SK-N-SH (cell line): ENCODE results near the gene CSTA. TPM values are rescaled to one million over a fixed set of nuclear protein-coding genes. Genes with fewer than 3 reads are reported as not detected.

Experiments used
- CTCF ChIA-PET: fragments of 300-600, 350-600 bp; formaldehyde crosslinking; extraction: SDS; loops from one replicate; lab custom pipeline; 2021; lab: Yijun Ruan, JAX
- POLR2A ChIA-PET: fragments of 350-600 bp; sonication (Branson Sonifier 250); formaldehyde crosslinking; extraction: SDS; loops from one replicate; lab custom pipeline; 2020; ENCODE audit warnings: antibody characterized with exemption, inconsistent platforms; lab: Yijun Ruan, JAX
- DNase-seq: peaks from one replicate; pipeline ENCODE4 v3.0.0; 2012
- H2AFZ ChIP-seq: fragments of 200-600 bp; sonication (generic); 2 replicates; pipeline ENCODE4 v1.8.1; 2016; ENCODE audit warnings: antibody characterized with exemption, mild to moderate bottlenecking, low read depth
- H3F3A ChIP-seq: fragments of 200-600 bp; sonication (generic); replicated peaks from 2 replicates; pipeline ENCODE3; 2016; ENCODE audit warnings: antibody characterized with exemption, mild to moderate bottlenecking; ENCODE audit not compliant: insufficient read depth
- H3K27ac ChIP-seq, 2 experiments: fragments of 200-500 bp in 1 of 2; fragments of 200-600 bp in 1 of 2; sonication (Bioruptor generic) in 1 of 2; sonication (generic), shearing (Covaris generic) in 1 of 2; 2 replicates each; pipeline versions ENCODE4 v1.5.1 to v1.6.1; 2014 to 2016; ENCODE audit warnings: low read depth in 2 of 2, inconsistent platforms in 1 of 2, low read length in 1 of 2, mild to moderate bottlenecking in 1 of 2, mixed read lengths in 1 of 2
- H3K27me3 ChIP-seq: fragments of 200-600 bp; sonication (generic), shearing (Covaris generic); 2 replicates; pipeline ENCODE4 v1.6.1; 2016; ENCODE audit warnings: mixed run types; ENCODE audit not compliant: insufficient read depth
- H3K36me3 ChIP-seq, 2 experiments: fragments of 200-500 bp in 1 of 2; fragments of 200-600 bp in 1 of 2; sonication (Bioruptor generic) in 1 of 2; sonication (generic) in 1 of 2; replicated peaks in 1 of 2; 2 replicates each; pipeline versions ENCODE3 to v1.5.1; 2014 to 2016; ENCODE audit warnings: low read length in 1 of 2, mild to moderate bottlenecking in 1 of 2; ENCODE audit not compliant: insufficient read depth in 2 of 2, control insufficient read depth in 1 of 2
- H3K4me1 ChIP-seq, 2 experiments: fragments of 200-500 bp in 1 of 2; fragments of 200-600 bp in 1 of 2; sonication (Bioruptor generic) in 1 of 2; sonication (generic), shearing (Covaris generic) in 1 of 2; 2 replicates each; pipeline versions ENCODE4 v1.5.1 to v1.6.1; 2014 to 2016; ENCODE audit warnings: low read depth in 1 of 2, low read length in 1 of 2, mixed run types in 1 of 2; ENCODE audit not compliant: insufficient read depth in 2 of 2, control insufficient read depth in 1 of 2
- H3K4me2 ChIP-seq: fragments of 200-600 bp; sonication (generic), shearing (Covaris generic); 2 replicates; pipeline ENCODE4 v1.6.1; 2017; ENCODE audit warnings: mixed run types
- H3K4me3 ChIP-seq, 2 experiments: fragments of 200-500 bp in 1 of 2; fragments of 200-600 bp in 1 of 2; sonication (Bioruptor generic) in 1 of 2; sonication (generic), shearing (Covaris generic) in 1 of 2; 2 replicates each; pipeline versions ENCODE4 v1.5.1 to v1.8.1; 2014 to 2016; ENCODE audit warnings: low read depth in 2 of 2, inconsistent platforms in 1 of 2, low read length in 1 of 2, mild to moderate bottlenecking in 1 of 2, mixed read lengths in 1 of 2, moderate library complexity in 1 of 2
- H3K79me2 ChIP-seq: fragments of 200-600 bp; sonication (generic); 2 replicates; pipeline ENCODE4 v1.8.1; 2017; ENCODE audit warnings: mild to moderate bottlenecking; ENCODE audit not compliant: insufficient read depth
- H3K9ac ChIP-seq: fragments of 200-600 bp; sonication (generic); 2 replicates; pipeline ENCODE4 v1.6.1; 2017; ENCODE audit warnings: mixed run types
- H3K9me2 ChIP-seq: fragments of 200-600 bp; sonication (generic); 2 replicates; pipeline ENCODE4 v1.6.1; 2017; ENCODE audit warnings: mixed run types
- H3K9me3 ChIP-seq: fragments of 200-600 bp; sonication (generic); 2 replicates; pipeline ENCODE4 v1.6.1; 2017; ENCODE audit warnings: mixed run types, mild to moderate bottlenecking, moderate library complexity
- H4K20me1 ChIP-seq: fragments of 200-600 bp; sonication (generic); 2 replicates; pipeline ENCODE4 v1.6.1; 2017; ENCODE audit warnings: mild to moderate bottlenecking, mixed run types; ENCODE audit not compliant: insufficient read depth
- ELF1 ChIP-seq: IDR thresholded peaks from 2 replicates; pipeline ENCODE4 v1.4.0; 2012
- FOSL2 ChIP-seq: IDR thresholded peaks from 2 replicates; pipeline ENCODE4 v1.4.0; 2012; ENCODE audit warnings: low read depth, mild to moderate bottlenecking, moderate library complexity, borderline replicate concordance
- FOXM1 ChIP-seq: IDR thresholded peaks from 2 replicates; pipeline ENCODE4 v1.4.0; 2012; ENCODE audit warnings: low read depth, mild to moderate bottlenecking
- IRF3 ChIP-seq: fragments of 150-350 bp; IDR thresholded peaks from 2 replicates; pipeline ENCODE4 v1.6.1; 2016; ENCODE audit warnings: mild to moderate bottlenecking, low read depth, low read length
- MEF2A ChIP-seq: IDR thresholded peaks from 2 replicates; pipeline ENCODE4 v1.4.0; 2012; ENCODE audit warnings: low read depth, borderline replicate concordance
- NFIC ChIP-seq: IDR thresholded peaks from 2 replicates; pipeline ENCODE4 v1.4.0; 2012; ENCODE audit warnings: borderline replicate concordance
- NRF1 ChIP-seq: IDR thresholded peaks from 2 replicates; pipeline ENCODE4 v1.6.1; 2012; ENCODE audit warnings: low read depth, mild to moderate bottlenecking, low read length
- PBX3 ChIP-seq: IDR thresholded peaks from 2 replicates; pipeline ENCODE4; 2012
- RCOR1 ChIP-seq: fragments of 150-350 bp; IDR thresholded peaks from 2 replicates; pipeline ENCODE4 v1.6.1; 2017; ENCODE audit warnings: antibody characterized with exemption, low read length
- RXRA ChIP-seq: IDR thresholded peaks from 2 replicates; pipeline ENCODE4 v1.4.0; 2012; ENCODE audit warnings: low read depth, mild to moderate bottlenecking, borderline replicate concordance
- TEAD4 ChIP-seq: IDR thresholded peaks from 2 replicates; pipeline ENCODE4 v1.4.0; 2012; ENCODE audit warnings: mild to moderate bottlenecking, borderline replicate concordance; ENCODE audit not compliant: insufficient read depth
- YY1 ChIP-seq: IDR thresholded peaks from 2 replicates; pipeline ENCODE4 v1.4.0; 2012; ENCODE audit warnings: low read depth, mild to moderate bottlenecking
- ZBTB33 ChIP-seq: IDR thresholded peaks from 2 replicates; pipeline ENCODE4 v1.4.0; 2012; ENCODE audit warnings: low read depth, borderline replicate concordance
- WGBS: methylation state at CpG from one replicate; pipeline ENCODE4 v1.1.6; 2017; ENCODE audit warnings: low lambda C conversion rate; 5-methylcytosine and 5-hydroxymethylcytosine counted together
- polyA plus RNA-seq, 3 experiments: library from polyadenylated mRNA; depleted of rRNA; stranded (reverse); fragments of >200 nt; gene quantifications; 2 replicates each; pipeline ENCODE4 v1.2.3, GENCODE V29; 2012
- TF ChIP-seq, protein P1 (sequence below): IDR thresholded peaks from 2 replicates; pipeline ENCODE4 v1.4.0; 2012; ENCODE audit warnings: low read depth
- TF ChIP-seq, protein P2 (sequence below): fragments of 200-600 bp; sonication (generic); IDR thresholded peaks from 2 replicates; pipeline ENCODE4 v1.6.1; 2017; ENCODE audit warnings: antibody characterized with exemption, mild to moderate bottlenecking, moderate library complexity

CSTA gene
- polyA plus RNA-seq, 1 of the 3 experiments (the other 2 are of a cell fraction): not detected

- Histone ChIP-seq H3K27ac (no peak overlapping the region), H2AFZ (no peak overlapping the region), H3K4me2 (no peak overlapping the region), H3K9ac (no peak overlapping the region), H3K4me3 (no peak overlapping the region), H3K36me3 (no peaks in the 10 kb centered on the region), H3F3A (no peaks in the 10 kb centered on the region), H3K9me2 (no peaks in the 10 kb centered on the region), H3K79me2 (no peaks in the 10 kb centered on the region), H4K20me1 (no peaks in the 10 kb centered on the region), H3K4me1 (peaks cover 0 to 3% of the 10 kb centered on the region in 2 experiments; a peak in 1 of 4 replicates), H3K27me3 (no peaks in the 10 kb centered on the region), H3K9me3 (no peaks in the 10 kb centered on the region)
- ChIA-PET POLR2A (no interaction called here), CTCF (interaction anchor here (0.6 to 1.3 kb wide), 2 partner anchors 43 to 808 kb away, joined by 4 to 6 read pairs; no protein-coding TSS in a partner anchor)
- WGBS: 80% methylated on average over 1 of the region's 1 CpG
- TF ChIP-seq FOXM1: no peak
- TF ChIP-seq TEAD4: no peak
- TF ChIP-seq YY1: no peak
- no peak for TF ChIP-seq FOSL2
- TF ChIP-seq PBX3: no peak
- TF ChIP-seq RCOR1: no peak
- no peak for TF ChIP-seq MEF2A
- no peak for TF ChIP-seq ELF1
- TF ChIP-seq IRF3: no peak
- no peak for DNase-seq
Observed at GRCh38 chr3:122349171-122349570, 24.1 kb downstream of the CSTA start.

DNA sequence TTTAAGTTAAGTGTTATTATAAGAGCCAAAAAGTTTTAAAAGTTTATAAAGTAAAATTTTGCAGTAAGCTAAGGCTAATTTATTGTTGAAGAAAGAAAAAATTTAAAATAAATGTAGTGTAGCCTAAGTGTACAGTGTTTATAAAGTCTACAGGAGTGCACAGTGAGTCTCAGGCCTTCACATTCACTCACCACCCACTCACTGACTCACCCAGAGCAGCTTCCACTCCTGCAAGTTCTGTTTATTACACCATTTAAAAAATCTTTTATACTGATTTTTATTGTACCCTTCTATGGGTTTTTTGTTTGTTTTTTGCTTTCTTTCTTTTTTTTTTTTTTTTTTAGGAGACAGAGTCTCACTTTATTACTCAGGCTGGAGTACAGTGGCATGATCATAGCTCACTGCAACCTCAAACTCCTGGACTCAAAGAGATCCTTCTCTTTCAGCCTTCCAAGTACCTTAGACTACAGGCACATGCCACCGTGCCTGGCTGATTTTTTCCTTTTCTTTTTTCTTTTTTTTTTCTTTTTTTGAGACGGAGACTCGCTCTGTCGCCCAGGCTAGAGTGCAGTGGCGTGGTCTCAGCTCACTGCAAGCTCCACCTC, 25.9 kb downstream of the CSTA start:
- no peaks in the 10 kb centered on the region for H3K79me2 ChIP-seq
- no peak for DNase-seq
- H3K4me1 ChIP-seq: peaks cover 0 to 7% of the 10 kb centered on the region in 2 experiments; a peak in 1 of 4 replicates
- CTCF ChIA-PET: no interaction called here
- H4K20me1 ChIP-seq: no peaks in the 10 kb centered on the region
- POLR2A ChIA-PET: no interaction called here
- H3K27me3 ChIP-seq: no peaks in the 10 kb centered on the region
- no peak overlapping the region for H3K9ac ChIP-seq
- no peaks in the 10 kb centered on the region for H3K36me3 ChIP-seq
- H3K27ac ChIP-seq: no peak overlapping the region
- no peak overlapping the region for H2AFZ ChIP-seq
- 75% methylated on average over 5 of the region's 5 CpGs for whole genome bisulfite sequencing
- no peak overlapping the region for H3K4me2 ChIP-seq
- H3F3A ChIP-seq: no peaks in the 10 kb centered on the region
- no peaks in the 10 kb centered on the region for H3K9me3 ChIP-seq
- no peak overlapping the region for H3K4me3 ChIP-seq
- H3K9me2 ChIP-seq: no peaks in the 10 kb centered on the region
- TF ChIP-seq MEF2A (no peak), NRF1 (no peak), RCOR1 (no peak), PBX3 (no peak), ELF1 (no peak), IRF3 (no peak), RXRA (no peak), NFIC (no peak), ZBTB33 (no peak)
- TF ChIP-seq, protein P1, sequence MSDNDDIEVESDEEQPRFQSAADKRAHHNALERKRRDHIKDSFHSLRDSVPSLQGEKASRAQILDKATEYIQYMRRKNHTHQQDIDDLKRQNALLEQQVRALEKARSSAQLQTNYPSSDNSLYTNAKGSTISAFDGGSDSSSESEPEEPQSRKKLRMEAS: no peak
- TF ChIP-seq, protein P2, sequence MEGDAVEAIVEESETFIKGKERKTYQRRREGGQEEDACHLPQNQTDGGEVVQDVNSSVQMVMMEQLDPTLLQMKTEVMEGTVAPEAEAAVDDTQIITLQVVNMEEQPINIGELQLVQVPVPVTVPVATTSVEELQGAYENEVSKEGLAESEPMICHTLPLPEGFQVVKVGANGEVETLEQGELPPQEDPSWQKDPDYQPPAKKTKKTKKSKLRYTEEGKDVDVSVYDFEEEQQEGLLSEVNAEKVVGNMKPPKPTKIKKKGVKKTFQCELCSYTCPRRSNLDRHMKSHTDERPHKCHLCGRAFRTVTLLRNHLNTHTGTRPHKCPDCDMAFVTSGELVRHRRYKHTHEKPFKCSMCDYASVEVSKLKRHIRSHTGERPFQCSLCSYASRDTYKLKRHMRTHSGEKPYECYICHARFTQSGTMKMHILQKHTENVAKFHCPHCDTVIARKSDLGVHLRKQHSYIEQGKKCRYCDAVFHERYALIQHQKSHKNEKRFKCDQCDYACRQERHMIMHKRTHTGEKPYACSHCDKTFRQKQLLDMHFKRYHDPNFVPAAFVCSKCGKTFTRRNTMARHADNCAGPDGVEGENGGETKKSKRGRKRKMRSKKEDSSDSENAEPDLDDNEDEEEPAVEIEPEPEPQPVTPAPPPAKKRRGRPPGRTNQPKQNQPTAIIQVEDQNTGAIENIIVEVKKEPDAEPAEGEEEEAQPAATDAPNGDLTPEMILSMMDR: no peak
